Measurements from ENCODE around the gene C2orf78.
"Not testable (repeated sequence)": the region's sequence is repeated elsewhere in the genome, so short reads cannot be mapped to it uniquely, and the experiment has no call there.

The C2orf78 gene

GRCh38 chr2:73779467-73780236, 4.3 kb upstream of the C2orf78 start, which contains the start of gene DUSP11:
TSS of gene DUSP11 (minus strand) at chr2:73780103. CDS start at chr2:73779974, 129 bp downstream.
- peak; percentile 94 for DNase-seq

GRCh38 chr2:73780237-73780582, 3.8 kb upstream of the C2orf78 start:
- no peak for DNase-seq

DNA sequence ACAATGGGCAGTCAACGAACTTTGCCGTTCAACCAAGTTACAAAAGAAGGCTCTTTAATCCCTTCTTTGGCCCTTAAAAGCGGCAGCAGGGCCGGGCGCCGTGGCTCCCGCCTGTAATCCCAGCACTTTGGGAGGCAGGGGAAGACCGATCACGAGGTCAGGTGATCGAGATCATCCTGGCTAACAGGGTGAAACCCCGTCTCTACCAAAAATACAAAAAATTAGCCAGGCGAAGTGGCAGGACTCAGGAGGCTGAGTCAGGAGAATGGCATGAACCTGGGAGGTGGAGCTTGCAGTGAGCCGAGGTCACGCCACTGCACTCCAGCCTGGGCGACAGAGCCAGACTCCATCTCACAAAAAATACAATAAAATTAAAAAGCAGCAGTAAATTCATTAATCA, 581 bp upstream of the C2orf78 start:
- not testable (repeated sequence) for DNase-seq

DNA sequence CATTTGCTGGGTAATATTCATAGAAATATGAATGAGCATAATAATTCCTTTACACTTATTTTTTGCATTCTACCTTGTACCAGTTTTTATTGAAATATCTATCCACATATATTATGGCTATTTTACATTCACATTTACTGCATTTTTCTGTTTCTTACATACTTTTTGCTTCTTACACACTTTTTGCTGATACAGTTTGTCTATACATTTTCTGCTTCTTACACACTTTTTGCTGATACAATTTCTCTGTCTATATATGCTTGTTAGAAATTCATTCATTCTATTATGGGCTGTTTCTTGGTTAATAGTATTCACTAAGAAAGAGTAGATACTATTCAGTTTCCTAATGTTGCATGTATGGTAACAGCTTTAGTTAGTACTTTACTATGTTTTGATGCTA, 27.9 kb downstream of the C2orf78 start:
- DNase-seq, result no peak

GRCh38 chr2:73812635-73813034, 28.7 kb downstream of the C2orf78 start:
- DNase-seq, result no peak

DNA sequence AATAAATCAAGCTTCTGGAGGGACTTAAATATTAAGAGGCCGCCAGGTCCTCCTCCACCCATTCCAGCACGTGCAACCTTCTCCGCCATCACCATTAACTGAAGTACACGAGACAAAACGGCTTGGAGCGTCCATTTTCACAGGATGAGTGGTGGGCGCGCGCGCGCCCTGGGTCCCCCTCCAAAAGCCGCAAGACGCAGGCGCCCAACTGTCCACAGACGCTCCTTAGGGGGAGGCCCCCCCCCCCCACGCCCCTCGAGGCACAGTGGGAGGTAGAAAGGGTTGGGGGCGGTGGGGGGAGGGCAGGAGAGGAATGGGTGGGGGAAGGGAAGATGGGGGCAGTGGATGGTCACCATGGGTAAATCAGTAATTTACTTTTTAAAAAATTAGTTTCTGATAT, 34.3 kb downstream of the C2orf78 start:
- DNase-seq, result no peak

DNA sequence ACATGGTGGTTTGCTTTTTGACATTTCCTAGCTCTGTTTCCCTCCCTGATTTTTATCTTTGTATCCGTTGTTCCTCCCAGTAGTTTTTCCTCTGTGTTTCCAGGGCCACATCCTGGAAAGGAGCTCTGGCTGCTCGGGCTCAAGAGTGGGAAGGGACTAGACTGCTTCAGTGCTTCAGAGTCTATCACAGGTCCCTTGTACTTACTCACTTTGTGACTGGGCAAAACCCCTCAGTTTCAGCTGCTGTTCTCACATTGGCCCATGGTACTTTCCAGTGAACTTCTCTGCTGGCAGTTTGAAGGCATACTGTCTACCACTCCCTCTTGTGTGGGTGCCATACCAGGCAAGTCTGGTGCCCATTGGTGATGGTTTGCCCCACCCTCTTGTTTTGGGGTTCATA, 37.2 kb downstream of the C2orf78 start:
- DNase-seq, result no peak

DNA sequence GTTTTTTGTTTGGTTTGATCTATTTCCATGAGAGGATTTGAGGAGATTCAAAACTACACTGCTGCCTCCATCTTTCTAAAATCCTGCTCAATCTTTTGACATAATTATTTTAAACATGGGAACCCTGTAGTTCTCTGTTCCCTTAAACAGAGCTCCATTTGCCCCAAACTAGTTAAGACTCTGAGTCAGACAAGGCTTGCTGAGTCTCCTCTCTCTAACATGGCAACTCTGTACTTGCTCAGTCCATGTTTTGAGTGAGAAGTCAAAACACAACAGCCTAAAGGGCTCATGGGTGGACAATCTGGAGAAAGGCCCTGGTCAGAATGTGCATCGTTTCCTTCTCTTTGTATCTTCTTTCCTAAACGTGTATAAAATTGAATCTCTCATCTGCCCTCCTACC, 37.7 kb downstream of the C2orf78 start:
- no peak for DNase-seq

- DNase-seq, result no peak
These were observed 38.3 kb downstream of the C2orf78 start for GRCh38 chr2:73822276-73822675.

- no peak for DNase-seq
These were observed 39.0 kb downstream of the C2orf78 start for GRCh38 chr2:73822991-73823390.

DNA sequence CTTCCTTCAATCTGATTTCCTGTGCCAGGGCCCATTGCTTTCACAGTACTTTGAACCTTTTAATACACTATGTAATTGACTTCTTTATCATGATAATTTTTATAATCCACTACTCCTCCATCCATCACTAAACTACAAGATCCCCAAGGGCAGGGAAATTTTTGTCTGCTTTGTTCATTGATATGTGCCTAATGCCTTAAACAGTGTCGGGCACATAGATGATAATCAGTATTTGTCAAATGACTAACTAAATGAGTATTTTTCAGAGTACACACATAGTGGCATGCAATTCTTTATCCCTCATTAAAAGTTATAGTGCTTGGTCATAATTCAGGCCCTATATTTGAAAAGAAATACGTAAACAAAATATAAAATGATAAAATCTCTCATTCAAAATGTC, 39.4 kb downstream of the C2orf78 start:
- no peak for DNase-seq

DNA sequence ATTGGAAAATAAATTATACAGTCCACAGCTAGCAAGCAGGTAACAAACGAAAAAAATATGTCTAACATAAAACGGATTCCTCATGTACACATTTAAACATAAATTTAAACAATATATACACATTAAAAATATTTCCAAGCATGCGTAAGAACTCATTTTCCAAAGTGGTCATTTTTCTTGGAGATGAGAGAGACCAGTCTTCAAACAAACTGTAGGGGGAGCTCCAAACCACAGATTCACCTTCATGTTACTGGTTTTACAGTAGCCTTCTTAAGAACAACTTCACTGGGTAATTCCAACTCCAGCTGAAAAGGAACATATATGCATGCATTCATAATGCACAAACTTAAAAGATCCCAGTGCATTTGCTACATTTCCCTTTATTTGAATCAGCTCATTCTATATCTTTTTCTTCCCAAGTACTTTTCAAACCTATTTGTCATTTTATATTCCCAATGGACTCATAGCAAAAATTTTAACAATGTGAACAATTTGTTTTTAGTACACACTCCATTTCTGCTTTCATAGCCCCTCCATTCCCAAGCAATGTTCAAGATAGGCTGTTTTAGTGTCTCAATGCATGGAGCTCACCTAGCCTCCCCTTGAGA, 40.0 kb downstream of the C2orf78 start:
- peak; percentile 55 for DNase-seq

- DNase-seq, result no peak
These were observed 41.4 kb downstream of the C2orf78 start for GRCh38 chr2:73825408-73825807.

DNA sequence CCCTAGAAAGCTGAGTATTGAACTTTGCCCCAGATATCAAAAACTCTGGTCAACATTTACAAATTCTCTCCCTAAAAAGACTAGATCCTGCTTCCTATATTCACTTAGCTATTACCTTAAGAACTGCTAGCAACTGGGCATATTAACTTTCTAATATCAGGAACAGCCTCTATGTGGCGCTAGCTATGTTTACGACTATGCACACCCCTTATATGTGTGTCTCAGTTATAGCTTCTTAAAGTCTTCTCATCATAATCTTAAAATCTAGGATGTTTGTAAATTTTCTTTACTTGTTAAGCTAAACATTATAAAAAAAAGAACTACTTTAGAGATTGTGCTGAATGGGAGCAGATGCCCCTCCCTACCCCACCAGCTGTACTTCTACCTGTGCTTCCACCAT, 43.0 kb downstream of the C2orf78 start:
- no peak for DNase-seq

GRCh38 chr2:73827660-73828388, 43.8 kb downstream of the C2orf78 start:
- no peak for DNase-seq

GRCh38 chr2:73828389-73828817, 44.4 kb downstream of the C2orf78 start:
- DNase-seq, result no peak

DNA sequence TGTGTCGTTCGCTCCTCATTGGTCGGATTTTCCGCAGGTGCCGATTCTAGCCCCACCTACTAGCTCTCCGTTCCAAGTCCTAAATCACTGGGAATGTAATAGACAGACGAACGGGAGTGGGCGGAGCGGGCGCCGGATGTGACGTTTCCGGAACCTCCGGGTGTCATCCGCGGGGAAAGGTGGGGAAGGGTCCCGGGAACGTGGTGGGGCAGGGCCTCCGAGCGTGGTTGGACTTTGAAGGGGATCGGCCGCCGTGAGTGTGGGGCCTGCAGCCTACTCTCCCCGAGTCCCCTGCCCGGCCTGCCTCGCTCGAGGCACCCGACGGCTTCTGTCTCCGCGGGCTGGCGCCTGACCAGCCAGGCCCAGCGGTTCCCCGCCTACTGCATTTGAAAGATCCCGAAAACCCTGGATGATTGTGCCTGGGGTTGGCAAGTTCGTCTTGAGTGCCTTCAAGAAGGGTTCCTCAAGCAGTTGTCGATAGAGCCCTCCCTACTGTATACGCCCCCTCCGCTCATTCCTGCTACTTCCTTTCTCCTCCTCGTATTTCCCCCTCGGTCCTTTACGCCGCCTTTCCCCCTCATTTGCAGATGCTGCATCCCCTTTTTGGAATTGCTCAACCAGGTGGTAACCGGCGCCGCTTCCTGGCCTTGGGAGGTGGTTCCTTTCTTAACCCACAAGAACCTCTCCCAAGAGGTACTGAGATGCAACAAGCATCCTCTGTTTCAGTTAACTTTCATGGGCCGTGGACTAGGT, 45.0 kb downstream of the C2orf78 start, which contains the start of gene STAMBP:
STAMBP (plus strand) TSS at position 144 of the 753 bp plus-strand sequence. CDS start 1,896 bp downstream, outside the sequence.
- peak; percentile 90 for DNase-seq

DNA sequence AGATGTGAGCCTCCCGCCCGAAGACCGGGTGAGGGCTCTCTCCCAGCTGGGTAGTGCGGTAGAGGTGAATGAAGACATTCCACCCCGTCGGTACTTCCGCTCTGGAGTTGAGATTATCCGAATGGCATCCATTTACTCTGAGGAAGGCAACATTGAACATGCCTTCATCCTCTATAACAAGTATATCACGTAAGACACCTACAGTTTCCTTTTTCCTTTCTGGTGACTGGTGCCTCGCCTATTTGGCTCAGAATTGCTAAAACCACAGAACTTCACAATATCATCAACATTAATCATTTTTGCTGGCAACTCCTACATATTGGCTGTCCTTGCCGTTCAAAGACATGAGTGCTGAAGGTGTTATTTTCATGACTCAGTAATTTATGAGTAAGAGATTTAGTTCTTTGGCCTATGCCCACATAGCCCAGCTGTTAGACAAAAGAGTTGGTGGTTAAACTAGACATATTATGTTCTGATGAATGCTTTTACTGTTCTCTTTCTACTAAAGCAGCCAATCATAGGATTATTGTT, 47.0 kb downstream of the C2orf78 start:
- DNase-seq, result no peak

DNA sequence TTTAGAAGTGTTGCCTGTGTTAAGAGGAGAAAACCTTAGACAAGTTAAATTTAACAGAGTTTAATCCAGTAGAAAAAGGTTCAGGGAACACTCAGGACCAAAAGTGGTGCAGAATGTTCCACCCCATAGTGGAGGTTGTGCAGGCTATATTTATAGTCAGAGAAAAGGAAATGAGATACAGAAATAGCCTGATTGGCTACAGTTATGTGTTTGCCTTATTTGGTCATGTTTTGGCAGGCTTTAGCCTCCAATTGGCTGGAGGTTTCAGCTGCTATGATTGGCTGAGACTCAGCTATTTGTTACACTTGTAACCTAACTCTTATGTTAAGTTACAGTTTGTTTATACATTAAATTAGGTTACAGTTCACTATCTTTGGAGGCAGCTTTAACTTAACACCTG, 48.9 kb downstream of the C2orf78 start:
- no peak for DNase-seq

DNA sequence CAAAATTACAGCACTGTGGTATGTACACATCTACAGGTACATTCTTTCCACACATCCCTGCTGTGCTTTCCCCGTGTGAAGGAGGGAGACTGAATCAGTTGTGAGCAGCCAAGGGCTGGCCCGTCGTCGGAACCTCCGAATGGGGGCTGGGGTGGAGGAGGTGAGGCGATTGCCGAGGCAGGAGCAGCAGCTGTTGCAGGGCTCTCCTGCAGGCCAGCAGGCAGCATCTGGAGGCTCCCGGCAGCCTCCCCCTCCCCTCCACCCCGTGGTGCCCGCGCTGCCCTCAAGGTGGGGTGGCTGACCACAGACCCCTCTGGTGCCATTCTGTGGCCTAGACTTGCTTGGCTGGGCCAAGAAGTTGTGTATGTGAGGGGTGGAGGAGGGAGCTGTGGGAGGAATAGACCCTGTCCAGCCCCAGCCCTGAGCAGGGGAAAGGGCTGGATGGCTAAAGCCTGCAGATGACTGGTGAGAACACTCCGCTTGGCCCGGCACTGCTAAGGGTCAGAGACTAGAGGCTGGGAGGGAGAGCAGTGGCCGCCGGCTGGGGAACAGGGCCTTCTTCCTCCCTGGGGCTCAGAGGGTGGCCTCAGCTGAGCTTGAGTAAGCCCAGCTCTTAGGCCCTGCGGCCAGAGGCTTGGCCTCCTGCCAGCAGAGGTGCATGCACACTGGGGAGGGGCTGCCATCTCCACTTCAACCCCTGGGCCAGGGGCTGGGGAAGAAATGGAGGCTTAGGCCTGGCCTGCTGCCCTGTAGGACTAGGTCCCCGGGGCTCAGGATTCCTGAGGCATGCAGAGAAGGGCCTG, 52.4 kb downstream of the C2orf78 start:
- no peak for DNase-seq

DNA sequence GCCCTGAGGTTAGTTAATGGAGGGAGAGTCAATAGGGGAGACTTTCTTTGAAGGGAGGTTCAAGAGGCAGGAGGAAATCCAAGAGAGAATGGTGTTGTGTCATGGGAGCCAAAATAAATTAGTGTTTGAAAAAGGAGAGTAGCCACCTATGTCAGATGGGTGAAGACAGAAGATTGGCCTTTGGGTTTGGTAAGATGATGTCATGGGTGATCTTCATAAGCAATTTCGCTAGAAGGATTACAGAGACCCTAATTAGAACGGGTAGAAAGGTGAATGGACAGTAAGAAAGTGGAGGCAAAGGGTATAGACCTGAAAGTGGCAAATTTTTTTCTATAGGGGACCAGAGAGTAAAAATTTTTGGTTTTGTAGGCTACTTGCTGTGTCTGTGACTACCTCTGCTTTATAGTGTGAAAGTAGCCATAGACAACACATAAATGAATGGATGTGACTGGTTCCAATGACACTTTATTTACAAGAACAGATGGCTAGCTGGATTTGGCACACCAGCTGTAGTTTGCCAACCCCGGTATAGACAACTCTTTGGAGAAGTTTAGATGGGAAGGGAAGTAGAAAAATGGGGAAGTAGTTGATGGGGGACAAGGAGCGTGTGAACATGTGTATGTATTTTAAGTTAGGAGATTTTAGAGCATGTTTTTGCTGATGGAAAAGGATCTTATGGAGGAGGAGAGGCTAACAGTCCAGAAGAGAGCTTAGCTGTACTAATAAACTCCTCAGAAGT, 54.0 kb downstream of the C2orf78 start:
- no peak for DNase-seq
